ENCODE data around the gene CDC42BPA.

GRCh38 chr1:227299688-227300087 lies 18.6 kb downstream of the CDC42BPA start:
- no peak for TF ChIP-seq FOXJ3 (CRISPR knock-in tag; IDR thresholded peaks at IDR 0.05)
- TF ChIP-seq POLR2AphosphoS5 (IDR thresholded peaks at IDR 0.05; ENCODE audit: low read depth, low read length): no peak
- TF ChIP-seq MAX (IDR thresholded peaks at IDR 0.05; ENCODE audit: low read depth): no peak
- no peak for TF ChIP-seq FOXM1 (IDR thresholded peaks at IDR 0.05; ENCODE audit: low read depth)
